Mesodermal cell (in vitro differentiated cells): ENCODE results near the gene FBXO7.

Source experiments
- H3K27ac ChIP-seq: 2 replicates; pipeline ENCODE4 v1.7.0; 2013; ENCODE audit warnings: mild to moderate bottlenecking, low read depth, low read length, moderate library complexity; ENCODE audit not compliant: severe bottlenecking
- H3K36me3 ChIP-seq: 2 replicates; pipeline ENCODE4 v1.7.1; 2013; ENCODE audit warnings: mild to moderate bottlenecking, low read length, moderate library complexity; ENCODE audit not compliant: control insufficient read depth, insufficient read depth
- H3K4me1 ChIP-seq: one replicate; pipeline ENCODE4 v1.7.1; 2013; ENCODE audit warnings: mild to moderate bottlenecking, low read length; ENCODE audit not compliant: insufficient read depth, control insufficient read depth, poor library complexity, severe bottlenecking
- H3K4me3 ChIP-seq: 2 replicates; pipeline ENCODE4 v1.7.0; 2013; ENCODE audit warnings: low read length, control low read depth, mild to moderate bottlenecking; ENCODE audit not compliant: insufficient read depth, poor library complexity, severe bottlenecking; ENCODE audit errors: extremely low read depth
- H3K9me3 ChIP-seq: 2 replicates; pipeline ENCODE4 v1.7.1; 2013; ENCODE audit warnings: mild to moderate bottlenecking, low read length, moderate library complexity; ENCODE audit not compliant: control insufficient read depth
- WGBS, 2 experiments: methylation state at CpG; one replicate each; pipeline ENCODE4 v1.1.5; 2013; ENCODE audit warnings: missing lambda C conversion rate in 2 of 2; ENCODE audit not compliant: insufficient coverage in 2 of 2; 5-methylcytosine and 5-hydroxymethylcytosine counted together

Gene FBXO7

DNA sequence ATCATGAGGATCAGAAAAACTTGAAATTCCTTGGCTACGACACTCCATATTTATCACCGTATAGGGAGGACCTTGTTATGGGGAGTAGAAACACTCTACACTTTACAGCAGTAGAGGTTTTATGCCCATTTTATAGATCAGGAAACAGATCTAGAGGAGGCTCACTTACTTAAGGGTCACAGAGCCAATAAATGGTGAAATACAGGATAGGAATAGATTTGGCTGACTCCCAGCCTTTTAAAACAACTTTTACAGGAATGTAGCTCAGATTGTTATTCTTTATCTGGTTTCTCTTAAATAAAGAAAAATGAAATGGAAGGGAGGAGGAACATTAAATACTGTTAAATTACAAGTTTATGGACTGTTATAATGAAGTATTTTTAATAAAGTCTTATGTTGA is 14.8 kb downstream of the FBXO7 start:
- H3K4me3 ChIP-seq, result no peak overlapping the region
- H3K4me1 ChIP-seq, result no peaks in the 10 kb centered on the region
- peaks cover 80% of the 10 kb centered on the region for H3K36me3 ChIP-seq
- no peaks in the 10 kb centered on the region for H3K9me3 ChIP-seq
- H3K27ac ChIP-seq, result no peak overlapping the region
- no CpG with 5 or more reads among the region's 2 CpGs for WGBS, 2 experiments

DNA sequence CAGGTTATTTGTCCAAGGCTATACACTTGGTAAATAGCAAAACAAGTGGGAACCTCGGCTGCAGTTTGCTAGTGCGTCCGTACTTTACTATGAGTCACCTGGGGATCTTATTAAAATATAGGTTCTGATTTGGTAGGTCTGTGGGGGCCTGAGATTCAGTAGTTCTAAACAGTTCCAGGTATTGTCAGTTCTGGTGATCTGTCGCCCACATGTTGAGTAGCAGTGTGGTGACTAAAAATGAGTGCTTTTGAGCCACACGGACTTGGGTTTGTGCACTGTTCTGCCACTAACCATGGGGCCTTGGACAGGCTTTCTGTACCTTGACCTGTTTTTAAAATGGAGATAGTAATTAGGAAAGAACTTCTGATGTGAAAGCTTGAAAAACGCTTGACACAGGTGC is 15.7 kb downstream of the FBXO7 start:
- H3K36me3 ChIP-seq, result peaks cover 78% of the 10 kb centered on the region
- H3K9me3 ChIP-seq, result no peaks in the 10 kb centered on the region
- WGBS, 2 experiments, result 92 to 96% methylated on average over 6 of the region's 6 CpGs
- H3K4me1 ChIP-seq, result no peaks in the 10 kb centered on the region
- no peak overlapping the region for H3K4me3 ChIP-seq
- no peak overlapping the region for H3K27ac ChIP-seq

DNA sequence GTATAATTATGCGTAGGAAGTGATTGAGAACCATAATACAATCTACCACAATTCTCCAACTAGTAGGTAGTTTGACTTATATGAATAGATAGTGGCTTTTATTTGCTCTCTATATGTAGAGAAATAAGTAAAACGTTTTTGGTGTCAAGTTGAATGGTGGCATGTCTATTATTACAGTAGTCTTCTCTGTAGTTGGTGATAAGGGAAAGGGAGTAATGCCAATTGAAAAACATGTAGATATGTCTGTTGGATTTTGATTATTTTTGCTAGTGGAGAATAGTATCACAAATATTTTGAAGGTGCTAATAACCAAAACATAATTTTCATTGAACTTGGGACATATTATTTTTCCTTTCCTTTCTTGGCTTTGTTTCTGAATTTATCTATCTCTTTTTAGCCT is 17.5 kb downstream of the FBXO7 start:
- Histone ChIP-seq H3K27ac (no peak overlapping the region), H3K9me3 (no peaks in the 10 kb centered on the region)

GRCh38 chr22:32493551-32493950 is 18.9 kb downstream of the FBXO7 start:
- WGBS, 2 experiments, result 94 to 100% methylated on average over 2 of the region's 2 CpGs
- Histone ChIP-seq H3K36me3 (peaks cover 80% of the 10 kb centered on the region), H3K27ac (no peak overlapping the region), H3K4me1 (no peaks in the 10 kb centered on the region), H3K4me3 (no peak overlapping the region), H3K9me3 (no peaks in the 10 kb centered on the region)

More for the DNA sequence above, 17.5 kb downstream of the FBXO7 start:
- no peaks in the 10 kb centered on the region for H3K4me1 ChIP-seq
- WGBS, 2 experiments, result 73 to 89% methylated on average over 1 of the region's 2 CpGs
- peaks cover 75% of the 10 kb centered on the region for H3K36me3 ChIP-seq
- H3K4me3 ChIP-seq, result no peak overlapping the region

DNA sequence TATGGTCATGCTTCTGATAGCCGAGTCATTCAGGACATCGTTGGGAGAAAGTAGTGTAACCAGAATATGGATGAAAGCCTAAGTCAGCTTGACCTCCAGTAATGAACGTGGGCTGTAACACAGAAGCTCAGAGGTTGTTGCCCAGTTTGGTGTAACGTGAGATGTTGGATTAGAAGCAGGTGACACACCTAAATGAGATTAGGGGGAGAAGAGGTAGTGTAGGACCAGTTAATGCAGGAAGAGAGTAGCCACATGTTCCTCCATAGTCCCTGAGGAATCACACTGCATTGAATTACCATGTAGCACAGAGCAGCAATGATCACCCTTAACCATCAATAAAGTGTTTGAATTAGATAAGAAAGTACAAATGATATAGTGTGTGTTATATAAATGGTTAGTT is 20.4 kb downstream of the FBXO7 start:
- H3K27ac ChIP-seq, result no peak overlapping the region
- H3K4me3 ChIP-seq, result no peak overlapping the region
- no peaks in the 10 kb centered on the region for H3K9me3 ChIP-seq
- 94 to 100% methylated on average over 4 of the region's 4 CpGs for WGBS, 2 experiments
- peaks cover 78% of the 10 kb centered on the region for H3K36me3 ChIP-seq
- no peaks in the 10 kb centered on the region for H3K4me1 ChIP-seq

DNA sequence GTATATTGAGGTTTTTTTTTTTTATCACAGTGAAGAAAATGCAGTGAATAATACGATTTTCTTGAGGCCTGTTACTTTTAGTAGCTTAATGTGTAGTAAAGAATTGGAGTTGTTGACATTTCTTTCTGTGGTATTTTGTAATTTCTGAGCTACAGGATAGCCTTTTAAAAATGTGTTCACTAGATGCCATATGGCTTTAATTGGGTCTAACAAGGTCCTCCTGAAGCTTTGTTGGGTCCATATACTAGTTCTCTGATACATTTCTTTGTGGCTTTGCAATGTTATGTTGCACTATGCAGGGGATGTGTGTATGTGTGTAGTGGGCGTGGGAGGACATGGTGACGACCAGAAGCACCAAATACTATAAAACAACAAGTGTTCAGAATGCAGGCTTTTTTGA is 25.1 kb downstream of the FBXO7 start:
- H3K9me3 ChIP-seq, result no peaks in the 10 kb centered on the region
- no peak overlapping the region for H3K4me3 ChIP-seq
- WGBS, 2 experiments, result 100% methylated on average over 1 of the region's 3 CpGs
- H3K27ac ChIP-seq, result no peak overlapping the region
- peaks cover 10% of the 10 kb centered on the region for H3K4me1 ChIP-seq
- H3K36me3 ChIP-seq, result peaks cover 55% of the 10 kb centered on the region

DNA sequence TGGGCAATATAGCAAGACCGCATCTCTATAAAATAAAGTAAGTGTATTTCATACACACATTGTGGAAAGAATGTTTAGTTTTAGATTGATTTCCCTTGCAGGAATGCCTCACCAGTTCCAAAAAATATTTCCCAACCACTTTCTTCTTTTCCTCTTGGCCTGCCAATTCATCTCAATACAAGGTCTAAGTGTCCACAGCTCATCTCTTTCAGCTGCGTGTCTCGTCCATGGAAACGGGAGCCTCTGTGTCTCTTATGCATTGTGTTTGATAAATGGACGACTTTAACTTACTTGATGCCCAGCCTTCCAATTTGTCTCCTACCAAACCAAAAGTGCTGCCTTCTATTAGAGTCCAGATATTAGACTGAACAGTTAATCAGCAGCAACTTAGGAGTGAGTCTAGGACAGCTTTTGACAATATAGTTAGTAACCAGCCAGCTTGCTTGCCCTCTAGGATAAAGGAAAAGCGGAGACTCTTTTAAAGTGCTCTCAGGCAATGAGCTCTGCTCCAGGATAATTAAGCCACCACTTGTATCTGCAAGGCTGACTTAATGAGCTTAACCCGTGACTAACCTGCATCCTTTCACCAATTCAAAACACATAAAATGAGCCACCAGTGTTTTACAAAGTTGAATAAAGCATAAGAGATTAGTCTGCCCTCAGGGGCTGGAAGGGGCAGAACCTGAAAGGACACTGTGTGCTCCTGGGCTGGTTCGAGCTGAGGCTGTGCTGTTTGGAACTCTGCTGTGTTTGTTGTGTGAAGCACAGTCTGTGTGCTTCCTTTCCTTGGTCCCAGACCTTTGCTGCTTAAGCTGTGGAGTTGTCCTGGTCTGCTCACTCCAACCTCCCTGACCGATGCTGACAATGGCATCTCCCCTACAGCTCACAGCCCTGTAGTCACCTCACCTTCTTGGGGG is 27.5 kb downstream of the FBXO7 start:
- Histone ChIP-seq H3K36me3 (peaks cover 34% of the 10 kb centered on the region), H3K4me1 (peaks cover 10% of the 10 kb centered on the region), H3K27ac (peak overlapping the region; percentile 16), H3K4me3 (no peak overlapping the region), H3K9me3 (no peaks in the 10 kb centered on the region)
- WGBS, 2 experiments, result 75 to 77% methylated on average over 3 of the region's 9 CpGs

DNA sequence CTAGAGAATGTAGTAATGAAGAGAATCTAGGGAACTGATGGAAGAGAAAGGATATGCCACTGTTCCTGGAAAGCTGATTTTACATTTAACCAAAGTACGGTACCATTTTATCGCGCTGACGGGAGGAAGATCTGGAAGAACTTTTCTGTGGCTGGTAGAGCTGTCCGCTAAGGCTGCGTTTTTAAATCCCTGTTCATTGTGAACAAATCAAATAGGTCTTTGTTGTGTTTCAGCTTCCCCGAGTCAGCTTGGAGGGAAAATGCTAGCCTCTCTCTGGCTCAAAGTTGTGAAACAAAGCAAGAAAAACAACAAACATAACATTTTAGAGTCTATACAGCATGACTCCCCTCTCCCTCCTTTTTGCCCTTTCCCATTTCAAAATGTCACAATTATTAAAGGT is 34.4 kb downstream of the FBXO7 start:
- no peaks in the 10 kb centered on the region for H3K4me1 ChIP-seq
- 99% methylated on average over 7 of the region's 7 CpGs; no CpG with 5 or more reads in 1 of the 2 experiments for WGBS, 2 experiments
- no peak overlapping the region for H3K27ac ChIP-seq
- no peaks in the 10 kb centered on the region for H3K9me3 ChIP-seq
- no peaks in the 10 kb centered on the region for H3K36me3 ChIP-seq
- no peak overlapping the region for H3K4me3 ChIP-seq

GRCh38 chr22:32511274-32511673 is 36.7 kb downstream of the FBXO7 start:
- Histone ChIP-seq H3K4me3 (no peak overlapping the region), H3K9me3 (no peaks in the 10 kb centered on the region), H3K4me1 (no peaks in the 10 kb centered on the region), H3K36me3 (no peaks in the 10 kb centered on the region), H3K27ac (no peak overlapping the region)
- 90 to 100% methylated on average over 1 to 3 of the region's 3 CpGs for WGBS, 2 experiments

DNA sequence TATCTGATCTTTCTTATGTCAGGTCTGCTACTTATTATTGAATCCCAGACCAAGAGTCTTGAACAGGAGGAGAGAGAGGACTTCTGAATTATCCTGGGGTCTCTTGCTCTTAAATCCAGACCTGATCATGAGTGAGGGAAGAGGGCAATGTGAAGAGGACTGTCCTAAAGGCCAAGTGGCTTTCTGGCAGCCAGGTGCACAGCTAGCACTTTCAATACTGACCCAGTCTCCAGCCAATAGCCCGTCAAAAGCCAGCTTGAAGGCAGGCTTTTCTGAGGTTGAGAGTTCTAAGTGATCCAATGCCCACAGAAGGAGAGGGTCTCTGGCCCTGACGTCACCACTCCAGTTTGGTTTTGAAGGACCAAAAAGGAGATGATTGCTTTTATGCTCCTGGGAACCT is 37.2 kb downstream of the FBXO7 start:
- WGBS, 2 experiments, result no CpG with 5 or more reads among the region's 2 CpGs

DNA sequence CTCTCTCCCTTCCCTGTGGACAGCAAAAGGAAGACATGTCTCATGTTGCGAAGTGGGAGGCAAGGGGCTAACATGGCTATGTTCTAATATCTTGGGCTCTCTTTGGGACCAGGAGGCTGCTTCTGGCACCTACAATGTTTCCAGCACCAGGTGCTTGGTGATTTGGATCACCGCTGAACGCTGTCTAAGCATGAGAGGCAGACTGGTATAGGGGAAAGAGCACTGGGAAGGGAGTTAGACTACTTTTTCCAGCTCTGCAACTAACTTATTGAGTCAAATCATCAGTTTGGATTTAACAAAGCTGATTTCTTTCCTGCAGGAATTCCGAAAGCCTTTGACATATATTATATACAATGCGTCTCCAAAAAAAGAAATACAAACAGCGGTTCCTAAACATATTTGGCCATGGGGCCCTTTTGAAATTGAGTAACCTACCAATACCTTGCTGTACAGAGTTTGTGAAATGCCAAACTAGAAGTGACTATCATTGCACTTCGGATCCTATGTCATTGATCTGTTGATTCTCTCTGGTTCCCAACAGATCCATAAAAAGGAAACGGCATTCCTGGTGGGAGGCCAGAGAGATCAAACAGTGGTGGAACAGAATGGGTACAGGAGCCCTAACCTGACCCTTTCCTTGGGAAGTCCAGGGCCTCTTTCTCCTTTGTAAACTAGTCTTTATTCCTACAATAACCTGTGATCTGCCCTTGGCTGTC is 37.8 kb downstream of the FBXO7 start:
- H3K4me1 ChIP-seq, result no peaks in the 10 kb centered on the region
- no peaks in the 10 kb centered on the region for H3K36me3 ChIP-seq
- no peaks in the 10 kb centered on the region for H3K9me3 ChIP-seq
- H3K27ac ChIP-seq, result no peak overlapping the region
- no peak overlapping the region for H3K4me3 ChIP-seq
- 92 to 97% methylated on average over 4 to 7 of the region's 8 CpGs for WGBS, 2 experiments

More for the DNA sequence above, 37.2 kb downstream of the FBXO7 start:
- Histone ChIP-seq H3K36me3 (no peaks in the 10 kb centered on the region), H3K9me3 (no peaks in the 10 kb centered on the region), H3K4me1 (no peaks in the 10 kb centered on the region), H3K4me3 (no peak overlapping the region), H3K27ac (no peak overlapping the region)
